GM23338 (cell line): ENCODE data around the gene SPTBN2. TPM values are rescaled to one million over a fixed set of nuclear protein-coding genes. Genes with fewer than 3 reads are reported as not detected.

Experiments used
- ATAC-seq: fragments of 200-7000 bp; cut with Tn5 transposase; 3 replicates; pipeline ENCODE4 v1.9.1; 2020
- DNase-seq: peaks from one replicate; pipeline ENCODE4 v3.0.0-alpha.2; 2015; ENCODE audit warnings: low spot score
- H2AFZ ChIP-seq: fragments of 200-600 bp; sonication (generic); 2 replicates; pipeline ENCODE4 v1.8.0; 2016; ENCODE audit warnings: antibody characterized with exemption, mild to moderate bottlenecking, moderate library complexity
- H3F3A ChIP-seq: fragments of 200-600 bp; sonication (generic); replicated peaks from 2 replicates; pipeline ENCODE4 v1.8.0; 2017; ENCODE audit warnings: antibody characterized with exemption, mixed run types, low read depth
- H3K27ac ChIP-seq: fragments of 200-600 bp; sonication (generic); 2 replicates; pipeline ENCODE4 v1.6.1; 2016; ENCODE audit warnings: low read depth
- H3K27me3 ChIP-seq: fragments of 200-600 bp; sonication (generic); 2 replicates; pipeline ENCODE4 v1.8.0; 2016; ENCODE audit warnings: mild to moderate bottlenecking, mixed run types, moderate library complexity; ENCODE audit not compliant: insufficient read depth
- H3K36me3 ChIP-seq: fragments of 200-600 bp; sonication (generic); 2 replicates; pipeline ENCODE4 v1.8.0; 2016; ENCODE audit warnings: mild to moderate bottlenecking; ENCODE audit not compliant: insufficient read depth
- H3K4me1 ChIP-seq: fragments of 200-600 bp; sonication (generic); 2 replicates; pipeline ENCODE4 v1.8.0; 2016; ENCODE audit warnings: mild to moderate bottlenecking, moderate library complexity; ENCODE audit not compliant: insufficient read depth
- H3K4me2 ChIP-seq: fragments of 200-600 bp; sonication (generic); 2 replicates; pipeline ENCODE4 v1.7.1; 2017; ENCODE audit warnings: mixed run types
- H3K4me3 ChIP-seq: fragments of 200-600 bp; sonication (generic); 2 replicates; pipeline ENCODE4 v1.6.1; 2016; ENCODE audit warnings: mixed run types
- H3K79me2 ChIP-seq: fragments of 200-600 bp; sonication (generic); replicated peaks from 2 replicates; pipeline ENCODE4 v1.8.0; 2017; ENCODE audit warnings: mild to moderate bottlenecking; ENCODE audit not compliant: insufficient read depth
- H3K9me2 ChIP-seq: fragments of 200-600 bp; sonication (generic); 2 replicates; pipeline ENCODE4 v1.8.0; 2017; ENCODE audit not compliant: insufficient read depth
- H4K20me1 ChIP-seq: fragments of 200-600 bp; sonication (generic); replicated peaks from 2 replicates; pipeline ENCODE4 v1.8.0; 2017; ENCODE audit warnings: mild to moderate bottlenecking; ENCODE audit not compliant: insufficient read depth
- H3K27ac Mint-ChIP-seq: 2 replicates; pipeline ENCODE4 v1.8.0; 2020; ENCODE audit warnings: inconsistent platforms, mild to moderate bottlenecking, moderate library complexity, mixed read lengths
- H3K27me3 Mint-ChIP-seq: 3 replicates; pipeline ENCODE4 v1.8.0; 2022; ENCODE audit warnings: low read depth, mild to moderate bottlenecking, moderate library complexity, mixed read lengths, inconsistent platforms; ENCODE audit not compliant: insufficient read depth, poor library complexity
- H3K36me3 Mint-ChIP-seq: 3 replicates; pipeline ENCODE4 v1.8.0; 2021; ENCODE audit warnings: low read depth, mild to moderate bottlenecking, inconsistent platforms, moderate library complexity, mixed read lengths
- H3K4me1 Mint-ChIP-seq: 3 replicates; pipeline ENCODE4 v1.8.0; 2020; ENCODE audit warnings: mild to moderate bottlenecking, inconsistent platforms, mixed read lengths
- H3K4me3 Mint-ChIP-seq: 3 replicates; pipeline ENCODE4 v1.8.0; 2021; ENCODE audit warnings: moderate library complexity, mild to moderate bottlenecking, inconsistent platforms, mixed read lengths
- H3K9me3 Mint-ChIP-seq: 3 replicates; pipeline ENCODE4 v1.8.0; 2020; ENCODE audit warnings: moderate library complexity, mild to moderate bottlenecking, inconsistent platforms, mixed read lengths
- CREB1 ChIP-seq: fragments of 250-450 bp; sonication (Bioruptor Pico); IDR thresholded peaks from 2 replicates; pipeline ENCODE4 v1.5.0; 2020; ENCODE audit warnings: low read depth, mild to moderate bottlenecking, moderate library complexity
- CTCF ChIP-seq, 2 experiments: fragments of 200-600 bp in 1 of 2; sonication (generic) in 1 of 2; conservative IDR thresholded peaks; 2 replicates each; pipeline versions ENCODE4 v1.5.1 to v1.6.1; 2016 to 2017; ENCODE audit warnings: antibody characterized with exemption in 2 of 2, low read depth in 2 of 2, mild to moderate bottlenecking in 2 of 2, moderate library complexity in 1 of 2
- ETS1 ChIP-seq: IDR thresholded peaks from 2 replicates; pipeline ENCODE4 v1.6.1; 2016; ENCODE audit warnings: antibody characterized with exemption
- EZH2 ChIP-seq: fragments of 200-600 bp; sonication (generic); IDR thresholded peaks from one replicate; pipeline ENCODE4 v1.8.0; 2017; ENCODE audit warnings: antibody characterized with exemption, mild to moderate bottlenecking, low read depth; ENCODE audit not compliant: unreplicated experiment
- EZH2phosphoT487 ChIP-seq: fragments of 200-600 bp; sonication (generic); IDR thresholded peaks from one replicate; pipeline ENCODE4 v1.8.1; 2018; ENCODE audit warnings: antibody characterized with exemption; ENCODE audit not compliant: unreplicated experiment
- JUNB ChIP-seq: IDR thresholded peaks from one replicate; pipeline ENCODE4 v1.6.1; 2016; ENCODE audit warnings: antibody characterized with exemption; ENCODE audit not compliant: unreplicated experiment
- NANOG ChIP-seq: IDR thresholded peaks from 2 replicates; pipeline ENCODE4 v1.6.1; 2016; ENCODE audit warnings: antibody characterized with exemption, borderline replicate concordance
- POLR2AphosphoS5 ChIP-seq: IDR thresholded peaks from 2 replicates; pipeline ENCODE4 v1.6.1; 2016; ENCODE audit warnings: antibody characterized with exemption, low read depth
- REST ChIP-seq: IDR thresholded peaks from one replicate; pipeline ENCODE4 v1.6.1; 2018; ENCODE audit warnings: antibody characterized with exemption; ENCODE audit not compliant: unreplicated experiment
- STAT1 ChIP-seq: IDR thresholded peaks from one replicate; pipeline ENCODE4 v1.6.1; 2016; ENCODE audit warnings: antibody characterized with exemption; ENCODE audit not compliant: unreplicated experiment
- ZNF114 ChIP-seq: fragments of 250-450 bp; sonication (Bioruptor Pico); IDR thresholded peaks from 2 replicates; pipeline ENCODE4 v1.5.0; 2020; ENCODE audit warnings: mild to moderate bottlenecking, moderate library complexity
- ZNF331 ChIP-seq: fragments of 250-450 bp; sonication (Bioruptor Pico); IDR thresholded peaks from 2 replicates; pipeline ENCODE4 v1.5.0; 2020; ENCODE audit warnings: low read depth, mild to moderate bottlenecking, moderate library complexity
- ZNF462 ChIP-seq: fragments of 250-450 bp; sonication (Bioruptor Pico); IDR thresholded peaks from 2 replicates; pipeline ENCODE4 v1.5.0; 2020; ENCODE audit warnings: mild to moderate bottlenecking, moderate library complexity
- polyA plus RNA-seq: library from polyadenylated mRNA; unstranded; fragments of >200 nt; fragmentation: Nextera tagmentation; extraction: Ambion mirVana; gene quantifications from 2 replicates; pipeline ENCODE4 v1.2.1, GENCODE V29; 2016
- total RNA-seq: library from RNA; depleted of rRNA; stranded (reverse); fragments of >200 nt; shearing (Covaris generic); gene quantifications from 2 replicates; pipeline ENCODE4 v1.2.3, GENCODE V29; 2014

The SPTBN2 gene
- total and polyA plus RNA-seq, 2 experiments from 2014 or later = 7.7 to 49.1 TPM

- Histone ChIP-seq H2AFZ (peak overlapping the region; percentile 99), H4K20me1 (peaks cover 12% of the 10 kb centered on the region), H3K36me3 (no peaks in the 10 kb centered on the region), H3F3A (peaks cover 21% of the 10 kb centered on the region; the same call in 1 of the 2 replicates), H3K4me3 (peak overlapping the region; percentile 78), H3K27me3 (peaks cover 56% of the 10 kb centered on the region), H3K4me2 (peak overlapping the region; percentile 93), H3K79me2 (no peaks in the 10 kb centered on the region; the same call in none of the 2 replicates), H3K27ac (no peak overlapping the region), H3K9me2 (no peaks in the 10 kb centered on the region), H3K4me1 (peaks cover 22% of the 10 kb centered on the region)
- no peak for TF ChIP-seq ETS1
- no peak for TF ChIP-seq ZNF331 (CRISPR knock-in tag)
- no peak for TF ChIP-seq ZNF114 (CRISPR knock-in tag)
- TF ChIP-seq EZH2 = no peak
- TF ChIP-seq ZNF462 (CRISPR knock-in tag) = no peak
- no peak for TF ChIP-seq POLR2AphosphoS5
- no peak for TF ChIP-seq STAT1
- no peak for TF ChIP-seq NANOG
- TF ChIP-seq EZH2phosphoT487 = no peak
- no peak for TF ChIP-seq CTCF (conservative IDR thresholded peaks at IDR 0.05; ENCODE audit: low read depth in 2 of 2)
- no peak for TF ChIP-seq JUNB
- no peak for TF ChIP-seq REST
- no peak for TF ChIP-seq CREB1 (CRISPR knock-in tag)
- peaks cover 37% of the 10 kb centered on the region for H3K27me3 Mint-ChIP-seq
- ATAC-seq = peak; percentile 64
- peaks cover 4% of the 10 kb centered on the region; the same call in 1 of the 3 replicates for H3K36me3 Mint-ChIP-seq
- H3K4me3 Mint-ChIP-seq = peak overlapping the region; percentile 84
- H3K4me1 Mint-ChIP-seq = peaks cover 34% of the 10 kb centered on the region
- no peak overlapping the region for H3K27ac Mint-ChIP-seq
- no peaks in the 10 kb centered on the region; the same call in 2 of the 3 replicates for H3K9me3 Mint-ChIP-seq
- peak; percentile 56 for DNase-seq
These were observed 851 bp downstream of the SPTBN2 start for GRCh38 chr11:66728038-66728692.
